ENCODE results near the gene CHCHD3.

CHCHD3 gene

DNA sequence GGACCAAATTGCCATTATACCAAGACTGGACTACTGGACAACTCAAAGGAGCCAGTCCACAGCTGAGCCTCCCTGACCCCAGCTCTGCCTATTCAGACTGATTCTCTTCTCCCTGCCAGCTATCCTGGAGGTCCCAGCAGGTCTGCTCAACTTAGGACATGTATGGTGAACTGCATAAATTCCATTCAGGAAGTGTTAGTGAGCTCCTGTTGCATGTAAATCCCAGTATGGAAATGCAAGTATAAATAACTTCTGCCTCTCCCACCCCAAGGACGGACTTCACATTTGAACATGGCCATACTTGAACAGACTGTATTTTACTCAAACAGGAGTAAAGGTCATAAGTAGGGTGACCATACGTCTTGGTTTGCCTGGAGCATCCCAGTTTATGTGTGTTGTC lies 128.4 kb downstream of the CHCHD3 start:
- H3K27me3 ChIP-seq (ENCODE audit: control insufficient read depth, insufficient read depth, low read length): no peaks in the 10 kb centered on the region
- H3K4me1 ChIP-seq (ENCODE audit: control insufficient read depth, insufficient read depth, low read length): no peaks in the 10 kb centered on the region
- H3K36me3 ChIP-seq (ENCODE audit: control insufficient read depth, insufficient read depth, low read length): peaks cover 8% of the 10 kb centered on the region; the same call in 1 of the 2 replicates
- no peak overlapping the region for H3K27ac ChIP-seq (ENCODE audit: low read depth, low read length)
- H3K9me3 ChIP-seq (ENCODE audit: control insufficient read depth, insufficient read depth, low read depth, low read length): no peaks in the 10 kb centered on the region
- no peak overlapping the region for H3K9ac ChIP-seq (ENCODE audit: low read length)
- no peak overlapping the region for H3K4me3 ChIP-seq (ENCODE audit: low read depth, low read length)

DNA sequence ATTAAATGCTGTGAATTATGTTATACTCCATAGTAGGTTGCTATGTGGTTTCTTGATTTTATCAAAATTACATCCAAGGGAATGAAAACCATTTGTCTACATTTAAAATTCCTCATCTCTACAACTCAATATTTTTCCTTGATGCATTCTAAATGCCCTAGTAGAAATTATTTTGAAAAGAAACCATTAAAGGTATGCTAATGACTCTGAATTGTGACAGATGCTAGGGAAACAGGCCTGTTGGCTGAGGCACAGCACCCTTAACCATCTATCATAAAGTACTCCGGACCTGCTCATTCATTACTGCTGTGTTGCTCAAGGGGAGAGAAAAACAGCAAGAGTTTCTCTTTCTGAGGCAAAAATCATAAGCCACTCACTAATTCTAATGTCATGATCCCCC lies 131.2 kb downstream of the CHCHD3 start:
- peaks cover 8% of the 10 kb centered on the region; the same call in 1 of the 2 replicates for H3K36me3 ChIP-seq (ENCODE audit: control insufficient read depth, insufficient read depth, low read length)
- no peaks in the 10 kb centered on the region for H3K27me3 ChIP-seq (ENCODE audit: control insufficient read depth, insufficient read depth, low read length)
- H3K27ac ChIP-seq (ENCODE audit: low read depth, low read length): no peak overlapping the region
- H3K4me1 ChIP-seq (ENCODE audit: control insufficient read depth, insufficient read depth, low read length): no peaks in the 10 kb centered on the region
- no peak overlapping the region for H3K9ac ChIP-seq (ENCODE audit: low read length)
- H3K9me3 ChIP-seq (ENCODE audit: control insufficient read depth, insufficient read depth, low read depth, low read length): no peaks in the 10 kb centered on the region
- H3K4me3 ChIP-seq (ENCODE audit: low read depth, low read length): no peak overlapping the region

DNA sequence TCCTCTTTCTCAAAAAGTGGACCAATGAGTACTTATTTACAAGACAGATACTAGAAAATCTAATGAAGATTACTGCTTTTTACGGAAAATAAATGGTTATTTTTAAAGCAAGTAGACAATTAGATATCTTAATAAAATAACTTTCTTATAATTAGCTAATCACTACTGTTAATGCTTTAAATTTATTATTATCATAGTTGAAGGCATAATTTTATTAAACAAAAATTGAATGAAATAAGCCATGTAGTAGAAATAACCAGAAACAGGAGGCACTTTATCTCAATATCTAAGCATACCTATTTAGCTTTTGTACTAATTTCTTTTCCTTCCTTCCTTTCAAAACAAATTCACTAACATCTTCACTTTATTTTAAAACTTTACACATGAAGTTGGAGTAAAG lies 134.9 kb downstream of the CHCHD3 start:
- Histone ChIP-seq H3K4me3 (ENCODE audit: low read depth, low read length) (no peak overlapping the region), H3K9me3 (ENCODE audit: control insufficient read depth, insufficient read depth, low read depth, low read length) (no peaks in the 10 kb centered on the region), H3K27me3 (ENCODE audit: control insufficient read depth, insufficient read depth, low read length) (no peaks in the 10 kb centered on the region), H3K36me3 (ENCODE audit: control insufficient read depth, insufficient read depth, low read length) (no peaks in the 10 kb centered on the region), H3K9ac (ENCODE audit: low read length) (no peak overlapping the region), H3K27ac (ENCODE audit: low read depth, low read length) (no peak overlapping the region), H3K4me1 (ENCODE audit: control insufficient read depth, insufficient read depth, low read length) (no peaks in the 10 kb centered on the region)

DNA sequence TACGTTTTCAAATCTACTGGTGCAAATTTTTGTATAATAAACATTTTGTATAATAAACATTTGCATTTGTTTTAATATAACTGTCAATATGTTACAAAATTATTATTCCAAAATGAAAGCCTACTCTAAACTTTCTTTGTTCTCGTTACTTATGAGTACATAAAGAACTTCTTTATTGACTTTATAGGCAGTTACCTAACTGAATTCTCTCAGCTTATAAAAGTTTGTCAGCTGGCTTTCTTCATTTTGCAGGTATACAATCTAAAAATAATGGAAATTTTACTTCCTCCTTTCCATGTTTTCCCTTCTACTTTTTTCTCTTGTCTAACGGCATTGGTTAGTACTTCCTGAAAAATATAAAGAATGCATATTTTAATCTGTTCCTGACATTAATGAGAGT lies 137.1 kb downstream of the CHCHD3 start:
- Histone ChIP-seq H3K27ac (ENCODE audit: low read depth, low read length) (no peak overlapping the region), H3K36me3 (ENCODE audit: control insufficient read depth, insufficient read depth, low read length) (no peaks in the 10 kb centered on the region), H3K9me3 (ENCODE audit: control insufficient read depth, insufficient read depth, low read depth, low read length) (no peaks in the 10 kb centered on the region), H3K9ac (ENCODE audit: low read length) (no peak overlapping the region), H3K4me1 (ENCODE audit: control insufficient read depth, insufficient read depth, low read length) (no peaks in the 10 kb centered on the region), H3K4me3 (ENCODE audit: low read depth, low read length) (no peak overlapping the region), H3K27me3 (ENCODE audit: control insufficient read depth, insufficient read depth, low read length) (no peaks in the 10 kb centered on the region)

DNA sequence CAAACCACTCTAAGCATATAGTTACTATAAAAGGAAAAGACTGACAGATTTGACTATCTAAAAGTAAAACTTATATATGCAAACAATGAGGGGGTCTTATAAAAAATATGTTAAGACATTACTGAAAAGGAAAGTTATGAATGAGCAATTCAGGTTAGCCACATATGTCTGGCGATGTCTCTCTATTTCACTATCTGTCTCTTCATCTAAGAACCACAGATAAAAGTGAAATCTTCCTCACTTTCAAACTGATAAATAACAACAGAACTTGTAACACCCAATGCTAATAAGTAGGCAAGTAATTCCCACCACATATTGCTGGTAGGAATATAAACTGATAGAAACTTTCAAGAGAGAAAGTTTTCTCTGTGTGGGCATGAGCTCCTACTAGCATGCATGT lies 138.2 kb downstream of the CHCHD3 start:
- no peaks in the 10 kb centered on the region for H3K9me3 ChIP-seq (ENCODE audit: control insufficient read depth, insufficient read depth, low read depth, low read length)
- H3K4me3 ChIP-seq (ENCODE audit: low read depth, low read length): no peak overlapping the region
- H3K36me3 ChIP-seq (ENCODE audit: control insufficient read depth, insufficient read depth, low read length): no peaks in the 10 kb centered on the region
- no peaks in the 10 kb centered on the region for H3K4me1 ChIP-seq (ENCODE audit: control insufficient read depth, insufficient read depth, low read length)
- H3K9ac ChIP-seq (ENCODE audit: low read length): no peak overlapping the region
- H3K27ac ChIP-seq (ENCODE audit: low read depth, low read length): no peak overlapping the region
- no peaks in the 10 kb centered on the region for H3K27me3 ChIP-seq (ENCODE audit: control insufficient read depth, insufficient read depth, low read length)

DNA sequence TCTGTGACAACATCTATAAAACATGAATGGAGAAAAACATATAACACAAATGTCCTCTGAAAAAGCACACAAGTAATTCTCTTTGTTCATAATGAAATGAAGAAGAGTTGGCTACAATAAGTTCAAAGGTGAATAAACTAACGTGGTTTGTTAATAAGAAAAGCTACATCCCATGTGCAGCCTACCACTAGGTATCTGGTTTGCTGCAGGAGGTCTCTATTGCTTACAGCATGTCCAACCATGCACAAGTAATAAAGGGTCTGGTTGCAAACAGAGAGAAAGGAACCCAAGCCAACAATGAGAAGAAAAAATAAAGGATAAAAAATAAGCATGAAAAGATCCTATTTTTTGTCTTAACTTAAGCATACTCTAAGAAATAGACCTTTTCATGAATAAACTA lies 139.2 kb downstream of the CHCHD3 start:
- no peaks in the 10 kb centered on the region for H3K9me3 ChIP-seq (ENCODE audit: control insufficient read depth, insufficient read depth, low read depth, low read length)
- H3K9ac ChIP-seq (ENCODE audit: low read length): no peak overlapping the region
- no peaks in the 10 kb centered on the region for H3K4me1 ChIP-seq (ENCODE audit: control insufficient read depth, insufficient read depth, low read length)
- H3K27me3 ChIP-seq (ENCODE audit: control insufficient read depth, insufficient read depth, low read length): no peaks in the 10 kb centered on the region
- no peak overlapping the region for H3K27ac ChIP-seq (ENCODE audit: low read depth, low read length)
- H3K36me3 ChIP-seq (ENCODE audit: control insufficient read depth, insufficient read depth, low read length): no peaks in the 10 kb centered on the region
- H3K4me3 ChIP-seq (ENCODE audit: low read depth, low read length): no peak overlapping the region

DNA sequence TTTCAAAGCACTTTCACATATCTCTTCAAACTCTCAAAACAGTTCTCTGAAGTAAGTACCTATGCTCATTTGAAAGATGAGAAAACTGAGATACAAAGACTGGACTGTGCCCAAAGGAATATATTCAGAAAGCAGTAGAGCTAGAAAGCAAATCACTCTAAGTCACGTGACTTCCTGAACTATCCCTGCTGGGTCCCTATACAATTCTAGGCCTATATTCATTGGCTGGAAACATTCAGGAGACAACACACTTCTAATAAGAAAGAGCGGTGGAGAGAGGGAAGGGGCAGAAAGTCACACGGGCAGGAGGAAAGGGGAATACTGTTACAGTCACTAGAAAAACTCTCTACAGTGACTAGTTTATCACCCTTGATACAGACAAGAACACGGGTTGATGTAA lies 140.0 kb downstream of the CHCHD3 start:
- H3K27ac ChIP-seq (ENCODE audit: low read depth, low read length): no peak overlapping the region
- H3K4me3 ChIP-seq (ENCODE audit: low read depth, low read length): no peak overlapping the region

DNA sequence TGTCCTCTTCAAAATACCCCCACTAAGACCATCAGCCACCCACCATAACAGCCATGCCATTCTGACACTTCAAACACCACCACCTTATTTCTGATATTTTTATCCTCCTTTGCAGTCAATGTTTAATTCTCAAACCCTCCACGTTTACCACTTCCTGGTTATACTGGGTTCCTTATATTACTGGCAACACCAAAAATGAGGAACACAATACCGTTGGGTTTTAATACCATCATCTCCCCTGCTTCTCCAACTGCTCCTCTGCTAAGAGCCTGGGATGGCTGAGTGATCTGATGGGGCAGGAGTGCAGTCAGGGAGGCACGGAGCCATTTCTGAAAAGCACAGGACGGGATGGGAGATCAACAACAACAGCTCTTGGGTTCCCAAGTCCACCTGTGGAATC lies 140.5 kb downstream of the CHCHD3 start:
- Histone ChIP-seq H3K27ac (ENCODE audit: low read depth, low read length) (no peak overlapping the region), H3K4me3 (ENCODE audit: low read depth, low read length) (no peak overlapping the region), H3K27me3 (ENCODE audit: control insufficient read depth, insufficient read depth, low read length) (no peaks in the 10 kb centered on the region), H3K36me3 (ENCODE audit: control insufficient read depth, insufficient read depth, low read length) (no peaks in the 10 kb centered on the region), H3K9ac (ENCODE audit: low read length) (no peak overlapping the region), H3K4me1 (ENCODE audit: control insufficient read depth, insufficient read depth, low read length) (no peaks in the 10 kb centered on the region), H3K9me3 (ENCODE audit: control insufficient read depth, insufficient read depth, low read depth, low read length) (no peaks in the 10 kb centered on the region)

More for the DNA sequence above, 140.0 kb downstream of the CHCHD3 start:
- H3K36me3 ChIP-seq (ENCODE audit: control insufficient read depth, insufficient read depth, low read length): no peaks in the 10 kb centered on the region
- H3K4me1 ChIP-seq (ENCODE audit: control insufficient read depth, insufficient read depth, low read length): no peaks in the 10 kb centered on the region
- no peak overlapping the region for H3K9ac ChIP-seq (ENCODE audit: low read length)
- H3K27me3 ChIP-seq (ENCODE audit: control insufficient read depth, insufficient read depth, low read length): no peaks in the 10 kb centered on the region
- no peaks in the 10 kb centered on the region for H3K9me3 ChIP-seq (ENCODE audit: control insufficient read depth, insufficient read depth, low read depth, low read length)

DNA sequence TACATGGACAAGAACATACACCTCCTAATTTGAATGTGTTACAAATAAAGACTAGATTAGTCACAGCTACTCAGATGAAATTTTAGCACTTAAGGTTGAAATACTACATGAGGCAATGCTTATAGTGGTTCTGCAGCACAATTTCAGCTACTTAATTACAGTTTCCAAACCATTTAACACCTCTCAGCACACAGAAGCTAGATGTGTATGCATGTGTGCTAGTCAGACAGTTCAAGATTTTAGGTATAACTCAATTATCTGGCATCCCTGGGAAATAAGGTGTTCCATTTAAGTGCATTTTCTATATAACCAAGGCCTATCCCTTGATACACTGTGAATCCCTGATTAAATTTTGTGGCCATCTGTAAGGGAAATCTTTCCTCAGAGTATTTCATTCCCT lies 141.8 kb downstream of the CHCHD3 start:
- Histone ChIP-seq H3K36me3 (ENCODE audit: control insufficient read depth, insufficient read depth, low read length) (no peaks in the 10 kb centered on the region), H3K4me1 (ENCODE audit: control insufficient read depth, insufficient read depth, low read length) (no peaks in the 10 kb centered on the region)

DNA sequence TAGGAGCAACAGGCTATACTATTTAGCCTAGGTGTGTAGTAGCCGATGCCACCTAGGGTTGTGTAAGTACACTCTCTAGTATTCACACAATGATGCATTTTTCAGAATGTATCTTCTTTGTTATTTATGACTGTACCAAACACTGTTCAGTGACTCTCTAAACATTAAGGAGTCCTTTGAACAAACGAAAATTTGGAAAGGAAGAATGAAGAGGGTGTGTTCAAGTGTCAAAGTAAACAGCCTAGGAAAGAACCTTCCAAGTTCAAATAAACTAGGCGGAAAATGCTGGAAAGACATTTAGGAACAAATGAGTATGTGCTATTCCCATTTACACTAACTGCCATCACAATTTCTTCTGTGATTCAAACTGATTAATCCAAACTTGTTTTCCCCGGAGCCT lies 142.4 kb downstream of the CHCHD3 start:
- no peaks in the 10 kb centered on the region for H3K4me1 ChIP-seq (ENCODE audit: control insufficient read depth, insufficient read depth, low read length)
- no peak overlapping the region for H3K4me3 ChIP-seq (ENCODE audit: low read depth, low read length)
- H3K27ac ChIP-seq (ENCODE audit: low read depth, low read length): no peak overlapping the region
- no peak overlapping the region for H3K9ac ChIP-seq (ENCODE audit: low read length)
- no peaks in the 10 kb centered on the region for H3K36me3 ChIP-seq (ENCODE audit: control insufficient read depth, insufficient read depth, low read length)
- no peaks in the 10 kb centered on the region for H3K9me3 ChIP-seq (ENCODE audit: control insufficient read depth, insufficient read depth, low read depth, low read length)
- no peaks in the 10 kb centered on the region for H3K27me3 ChIP-seq (ENCODE audit: control insufficient read depth, insufficient read depth, low read length)

More for the DNA sequence above, 141.8 kb downstream of the CHCHD3 start:
- Histone ChIP-seq H3K9me3 (ENCODE audit: control insufficient read depth, insufficient read depth, low read depth, low read length) (no peaks in the 10 kb centered on the region), H3K9ac (ENCODE audit: low read length) (no peak overlapping the region), H3K27me3 (ENCODE audit: control insufficient read depth, insufficient read depth, low read length) (no peaks in the 10 kb centered on the region), H3K27ac (ENCODE audit: low read depth, low read length) (no peak overlapping the region), H3K4me3 (ENCODE audit: low read depth, low read length) (no peak overlapping the region)

DNA sequence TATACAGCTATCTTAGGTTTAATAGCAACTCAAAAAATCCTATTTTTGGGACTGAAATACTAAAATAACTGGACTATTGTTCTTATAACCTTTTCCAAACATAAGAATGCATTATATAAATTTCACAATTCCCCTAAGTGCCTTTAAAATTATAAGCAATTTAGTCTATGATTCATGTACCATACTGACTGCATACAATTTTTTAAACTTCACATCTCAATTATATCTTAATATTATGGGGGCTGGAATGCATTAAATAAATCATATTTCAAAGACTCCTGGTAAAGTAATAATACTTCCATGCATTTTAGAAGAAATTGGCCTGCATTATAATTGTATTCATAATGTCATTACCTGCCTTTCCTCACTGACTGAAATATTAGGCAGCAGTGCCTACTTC lies 144.6 kb downstream of the CHCHD3 start:
- H3K4me3 ChIP-seq (ENCODE audit: low read depth, low read length): no peak overlapping the region
- H3K27me3 ChIP-seq (ENCODE audit: control insufficient read depth, insufficient read depth, low read length): no peaks in the 10 kb centered on the region
- peaks cover 3% of the 10 kb centered on the region; the same call in 1 of the 2 replicates for H3K4me1 ChIP-seq (ENCODE audit: control insufficient read depth, insufficient read depth, low read length)
- H3K36me3 ChIP-seq (ENCODE audit: control insufficient read depth, insufficient read depth, low read length): no peaks in the 10 kb centered on the region
- no peaks in the 10 kb centered on the region for H3K9me3 ChIP-seq (ENCODE audit: control insufficient read depth, insufficient read depth, low read depth, low read length)
- no peak overlapping the region for H3K27ac ChIP-seq (ENCODE audit: low read depth, low read length)
- no peak overlapping the region for H3K9ac ChIP-seq (ENCODE audit: low read length)

DNA sequence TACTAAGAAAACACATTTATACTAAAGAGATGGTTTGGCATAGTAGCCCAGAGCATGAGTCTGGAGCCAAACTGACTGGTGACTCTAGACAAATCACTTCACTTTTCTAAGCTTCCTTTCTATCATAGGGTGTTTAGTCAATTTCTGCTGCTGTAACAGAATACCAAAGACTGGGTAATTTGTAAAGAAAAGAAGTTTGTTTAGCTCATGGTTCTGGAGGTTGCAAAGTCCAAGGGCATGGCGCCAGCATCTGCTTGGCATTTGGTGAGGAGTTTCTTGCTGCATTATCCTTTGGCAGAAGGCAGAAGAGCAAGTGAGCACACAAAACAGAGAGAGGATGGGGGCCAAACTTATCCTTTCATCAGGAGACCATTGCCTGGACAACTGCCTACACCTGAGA lies 146.3 kb downstream of the CHCHD3 start:
- no peaks in the 10 kb centered on the region for H3K9me3 ChIP-seq (ENCODE audit: control insufficient read depth, insufficient read depth, low read depth, low read length)
- no peaks in the 10 kb centered on the region for H3K36me3 ChIP-seq (ENCODE audit: control insufficient read depth, insufficient read depth, low read length)
- H3K4me3 ChIP-seq (ENCODE audit: low read depth, low read length): no peak overlapping the region

More for the DNA sequence above, 146.3 kb downstream of the CHCHD3 start:
- peaks cover 10% of the 10 kb centered on the region for H3K4me1 ChIP-seq (ENCODE audit: control insufficient read depth, insufficient read depth, low read length)
- no peak overlapping the region for H3K27ac ChIP-seq (ENCODE audit: low read depth, low read length)
- no peaks in the 10 kb centered on the region for H3K27me3 ChIP-seq (ENCODE audit: control insufficient read depth, insufficient read depth, low read length)
- H3K9ac ChIP-seq (ENCODE audit: low read length): no peak overlapping the region
